ENCODE results near the gene PLSCR4. TPM values are rescaled to one million over a fixed set of nuclear protein-coding genes. Genes with fewer than 3 reads are reported as not detected.

Gene PLSCR4
- total RNA-seq, 1 donor from 2014 or later, result 10.4 TPM

GRCh38 chr3:146222204-146223046 is 28.5 kb downstream of the PLSCR4 start:
- Mint-ChIP-seq H3K27me3 (ENCODE audit: low read depth) (no peaks in the 10 kb centered on the region), H3K27ac (no peak overlapping the region), H3K4me3 (no peak overlapping the region), H3K9me3 (peaks cover 7% of the 10 kb centered on the region), H3K36me3 (no peaks in the 10 kb centered on the region), H3K4me1 (peaks cover 8% of the 10 kb centered on the region)
- TF ChIP-seq CTCF (IDR thresholded peaks at IDR 0.05; ENCODE audit: unreplicated experiment), result no peak
- no peak for DNase-seq (ENCODE audit: low spot score in 2 of 2, unreplicated experiment in 2 of 2)

GRCh38 chr3:146221276-146221675 is 29.6 kb downstream of the PLSCR4 start:
- DNase-seq (ENCODE audit: low spot score in 2 of 2, unreplicated experiment in 2 of 2), result no peak
- Mint-ChIP-seq H3K36me3 (no peaks in the 10 kb centered on the region), H3K9me3 (peaks cover 7% of the 10 kb centered on the region), H3K27ac (peak overlapping the region; percentile 40), H3K4me3 (no peak overlapping the region), H3K4me1 (peaks cover 8% of the 10 kb centered on the region), H3K27me3 (ENCODE audit: low read depth) (no peaks in the 10 kb centered on the region)
- TF ChIP-seq CTCF (IDR thresholded peaks at IDR 0.05; ENCODE audit: unreplicated experiment), result no peak

- Mint-ChIP-seq H3K27me3 (ENCODE audit: low read depth) (no peaks in the 10 kb centered on the region), H3K4me1 (peaks cover 8% of the 10 kb centered on the region), H3K9me3 (peaks cover 3% of the 10 kb centered on the region), H3K27ac (no peak overlapping the region), H3K4me3 (no peak overlapping the region), H3K36me3 (no peaks in the 10 kb centered on the region)
- peak in 1 of 2 experiments; percentile 44 for DNase-seq (ENCODE audit: low spot score in 2 of 2, unreplicated experiment in 2 of 2)
- TF ChIP-seq CTCF (IDR thresholded peaks at IDR 0.05; ENCODE audit: unreplicated experiment), result peak; percentile 97
Measured at GRCh38 chr3:146218880-146219866, 31.7 kb downstream of the PLSCR4 start.

GRCh38 chr3:146217324-146217723 is 33.6 kb downstream of the PLSCR4 start:
- Mint-ChIP-seq H3K27ac (no peak overlapping the region), H3K9me3 (peaks cover 3% of the 10 kb centered on the region), H3K27me3 (ENCODE audit: low read depth) (no peaks in the 10 kb centered on the region), H3K4me3 (no peak overlapping the region), H3K36me3 (no peaks in the 10 kb centered on the region), H3K4me1 (peaks cover 8% of the 10 kb centered on the region)
- TF ChIP-seq CTCF (IDR thresholded peaks at IDR 0.05; ENCODE audit: unreplicated experiment), result no peak
- no peak for DNase-seq (ENCODE audit: low spot score in 2 of 2, unreplicated experiment in 2 of 2)

- Mint-ChIP-seq H3K36me3 (no peaks in the 10 kb centered on the region), H3K27me3 (ENCODE audit: low read depth) (no peaks in the 10 kb centered on the region), H3K4me1 (no peaks in the 10 kb centered on the region), H3K9me3 (peaks cover 3% of the 10 kb centered on the region), H3K27ac (no peak overlapping the region), H3K4me3 (no peak overlapping the region)
- TF ChIP-seq CTCF (IDR thresholded peaks at IDR 0.05; ENCODE audit: unreplicated experiment), result no peak
- no peak for DNase-seq (ENCODE audit: low spot score in 2 of 2, unreplicated experiment in 2 of 2)
Measured at GRCh38 chr3:146214493-146214892, 36.4 kb downstream of the PLSCR4 start.
